Left lung (tissue), 10 donors: ENCODE results near the gene EML1. TPM values are rescaled to one million over a fixed set of nuclear protein-coding genes. Genes with fewer than 3 reads are reported as not detected.

ENCODE experiments used
- ATAC-seq: fragments of 200-7000 bp; cut with Tn5 transposase; one replicate; pipeline ENCODE4 v1.9.1; 2020; ENCODE audit warnings: moderate library complexity
- DNase-seq, 4 donors: peaks; one replicate each; pipeline ENCODE4 v3.0.0-alpha.2; 2013 to 2020
- H3K27ac ChIP-seq, 2 donors: fragments of 200-600 bp; sonication (generic) in 1 of 2; one replicate each; pipeline versions ENCODE4 v1.5.0 to v1.8.0; 2020 to 2021
- H3K27me3 ChIP-seq, 2 donors: fragments of 200-600 bp; sonication (generic) in 1 of 2; one replicate each; pipeline versions ENCODE4 v1.5.0 to v1.8.0; 2020 to 2021
- H3K36me3 ChIP-seq, 2 donors: fragments of 200-600 bp; sonication (generic) in 1 of 2; one replicate each; pipeline versions ENCODE4 v1.5.0 to v1.8.0; 2020 to 2021
- H3K4me1 ChIP-seq, 2 donors: fragments of 200-600 bp; one replicate each; pipeline ENCODE4 v1.8.0; 2021
- H3K4me3 ChIP-seq, 2 donors: fragments of 200-600 bp; sonication (generic) in 1 of 2; one replicate each; pipeline versions ENCODE4 v1.5.0 to v1.8.0; 2020 to 2021; ENCODE audit warnings: mild to moderate bottlenecking in 1 of 2
- H3K9me3 ChIP-seq, 2 donors: fragments of 200-600 bp; sonication (generic) in 1 of 2; one replicate each; pipeline versions ENCODE4 v1.5.0 to v1.8.0; 2020 to 2021
- CTCF ChIP-seq, 2 donors: fragments of 200-600 bp; sonication (generic) in 1 of 2; IDR thresholded peaks; one replicate each; pipeline versions ENCODE4 v1.5.0 to v1.8.0; 2021; ENCODE audit warnings: antibody characterized with exemption in 2 of 2
- intact Hi-C, 2 donors: fragments of 100-400 bp; cut with DNase I; formaldehyde crosslinking; loops; one replicate each; pipeline versions ENCODE4 v1.11.2 to v1.14.2; 2022
- polyA plus RNA-seq, 6 donors: library from polyadenylated mRNA; unstranded; fragments of 120-200 nt; gene quantifications; one replicate each; pipeline ENCODE4 v1.2.1, GENCODE V29; 2013; ENCODE audit not compliant: insufficient read length in 6 of 6
- total RNA-seq, 2 donors: library from RNA; stranded (reverse); fragmentation: NEBNext Ultra II Directional; extraction: Animal tissue kit (Norgen Biotek cat#: 25700); gene quantifications; one replicate each; pipeline ENCODE4 v1.2.1, GENCODE V29; 2021
- donor health status: DM: no; HTN: yes; CAD: no.
- donor health status: DM: no; HTN: no; CAD: no.

The EML1 gene
- total and polyA plus RNA-seq, 8 donors = 24.6 to 48.6 (median 42.2) TPM

- intact Hi-C loops = no loop called here
- H3K4me3 ChIP-seq = no peak overlapping the region
- H3K27me3 ChIP-seq = no peaks in the 10 kb centered on the region
- ATAC-seq = no peak
- no peak for DNase-seq
- H3K4me1 ChIP-seq = peaks cover 0 to 4% of the 10 kb centered on the region in 2 donors
- no peak for TF ChIP-seq CTCF (IDR thresholded peaks at IDR 0.05)
- no peak overlapping the region for H3K27ac ChIP-seq
- H3K36me3 ChIP-seq = no peaks in the 10 kb centered on the region
- H3K9me3 ChIP-seq = no peaks in the 10 kb centered on the region
Observed at GRCh38 chr14:99818503-99819036, 25.4 kb downstream of the EML1 start.

GRCh38 chr14:99819514-99819913, 26.3 kb downstream of the EML1 start:
- H3K36me3 ChIP-seq = no peaks in the 10 kb centered on the region
- TF ChIP-seq CTCF (IDR thresholded peaks at IDR 0.05) = no peak
- H3K4me1 ChIP-seq = peaks cover 0 to 4% of the 10 kb centered on the region in 2 donors
- H3K9me3 ChIP-seq = no peaks in the 10 kb centered on the region
- H3K27me3 ChIP-seq = no peaks in the 10 kb centered on the region
- no peak overlapping the region for H3K4me3 ChIP-seq
- no peak overlapping the region for H3K27ac ChIP-seq
- ATAC-seq (no peak), DNase-seq (no peak)
- intact Hi-C loops = no loop called here

GRCh38 chr14:99820702-99821331, 27.6 kb downstream of the EML1 start:
- H3K9me3 ChIP-seq = no peaks in the 10 kb centered on the region
- H3K27me3 ChIP-seq = no peaks in the 10 kb centered on the region
- H3K27ac ChIP-seq = no peak overlapping the region
- no peak for TF ChIP-seq CTCF (IDR thresholded peaks at IDR 0.05)
- H3K4me1 ChIP-seq = peaks cover 0 to 4% of the 10 kb centered on the region in 2 donors
- H3K36me3 ChIP-seq = no peaks in the 10 kb centered on the region
- DNase-seq = no peak
- no peak overlapping the region for H3K4me3 ChIP-seq
- intact Hi-C loops = no loop called here
- ATAC-seq = peak; percentile 84

GRCh38 chr14:99821519-99822508, 28.6 kb downstream of the EML1 start:
- Histone ChIP-seq H3K4me3 (no peak overlapping the region), H3K36me3 (no peaks in the 10 kb centered on the region), H3K9me3 (no peaks in the 10 kb centered on the region), H3K4me1 (peaks cover 0 to 4% of the 10 kb centered on the region in 2 donors), H3K27me3 (no peaks in the 10 kb centered on the region), H3K27ac (no peak overlapping the region)
- intact Hi-C loops = no loop called here
- TF ChIP-seq CTCF (IDR thresholded peaks at IDR 0.05) = no peak
- peak; percentile 80 for ATAC-seq
- DNase-seq = peak in 1 of 4 donors; percentile 49
